Activated T-cell treated with anti-CD3 and anti-CD28 coated beads for 1 hour (primary cell): Measurements from ENCODE around the gene PPDPF.
"Not testable (repeated sequence)": the region's sequence is repeated elsewhere in the genome, so short reads cannot be mapped to it uniquely, and the experiment has no call there.

ENCODE experiments used
- DNase-seq: peaks from one replicate; pipeline ENCODE4 v3.0.0-alpha.2; 2020; ENCODE audit warnings: low read depth

The PPDPF gene, protein sequence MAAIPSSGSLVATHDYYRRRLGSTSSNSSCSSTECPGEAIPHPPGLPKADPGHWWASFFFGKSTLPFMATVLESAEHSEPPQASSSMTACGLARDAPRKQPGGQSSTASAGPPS

DNA sequence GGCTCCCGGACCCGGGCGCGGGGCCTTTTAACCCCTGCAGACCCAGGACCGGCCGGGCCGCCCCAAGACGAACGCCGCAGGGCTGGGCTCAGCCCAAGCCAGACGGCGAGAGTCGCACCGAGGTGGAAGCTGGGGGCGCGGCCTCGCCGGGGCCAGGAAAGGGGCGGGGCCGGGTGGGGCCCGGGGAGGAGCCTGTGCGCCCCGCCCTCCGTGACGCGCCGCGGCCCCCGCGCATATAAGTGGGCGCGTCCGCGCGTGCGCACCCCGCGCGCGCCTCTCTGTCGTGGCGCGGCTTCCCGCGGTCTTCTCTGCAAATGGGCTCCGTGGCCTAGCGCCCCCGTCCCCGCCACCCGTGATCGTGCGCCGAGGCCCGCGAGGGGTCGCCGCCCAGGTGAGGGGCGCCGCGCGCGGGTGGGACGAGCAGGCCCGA is at the start of gene PPDPF:
PPDPF (plus strand) TSS at position 262 of the 430 bp plus-strand sequence. CDS start 544 bp downstream, outside the sequence.
- peak; percentile 83 for DNase-seq

DNA sequence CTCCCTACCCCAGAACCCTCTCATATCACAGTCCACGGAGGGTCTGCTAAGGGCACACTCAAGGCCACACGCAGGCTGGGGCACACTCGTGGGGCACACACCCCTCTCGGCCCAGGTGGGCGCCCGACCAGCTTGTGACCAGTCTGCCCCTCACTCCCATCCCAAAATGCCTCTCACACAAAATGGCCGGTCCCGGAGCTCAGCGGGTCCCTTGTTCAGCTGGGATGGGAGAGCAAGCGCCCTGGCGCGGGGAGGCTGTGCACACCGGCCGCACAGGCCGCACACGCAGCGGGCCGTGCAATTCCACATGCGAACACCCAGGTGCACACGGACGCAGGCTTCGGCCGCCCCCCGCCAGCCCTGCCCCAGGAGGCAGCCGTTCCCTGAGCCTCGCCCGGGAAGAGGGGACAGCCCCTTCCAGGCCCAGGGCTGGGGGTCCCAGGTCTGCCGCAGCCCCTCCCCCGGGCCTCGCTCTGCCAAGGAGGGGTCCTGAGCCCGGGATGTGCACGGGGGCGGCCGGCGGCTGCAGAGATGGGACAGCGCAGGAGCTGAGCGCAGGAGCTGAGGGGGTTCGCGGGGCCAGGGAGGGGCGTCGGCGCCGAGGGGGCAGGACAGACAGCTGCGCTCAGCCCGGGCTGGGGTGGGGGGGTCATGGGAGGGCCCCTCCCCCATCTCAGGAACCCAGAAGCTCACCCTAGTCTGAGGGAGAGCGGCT is 49.4 kb upstream of the PPDPF start:
- DNase-seq, result no peak

DNA sequence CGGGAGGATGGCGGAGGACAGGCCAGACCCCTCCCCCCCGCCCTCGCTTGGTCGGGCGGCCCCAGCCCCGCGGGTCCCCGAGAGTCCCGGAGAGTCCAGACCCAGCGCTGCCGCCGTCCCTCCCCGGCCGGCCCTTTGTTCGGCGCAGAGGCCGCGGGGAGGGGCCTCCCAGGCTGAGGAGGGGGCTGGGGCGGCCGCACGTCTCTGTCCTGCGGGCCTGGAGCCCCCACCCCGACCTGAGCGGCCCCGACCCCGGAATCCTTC is 48.9 kb upstream of the PPDPF start:
- no peak for DNase-seq

DNA sequence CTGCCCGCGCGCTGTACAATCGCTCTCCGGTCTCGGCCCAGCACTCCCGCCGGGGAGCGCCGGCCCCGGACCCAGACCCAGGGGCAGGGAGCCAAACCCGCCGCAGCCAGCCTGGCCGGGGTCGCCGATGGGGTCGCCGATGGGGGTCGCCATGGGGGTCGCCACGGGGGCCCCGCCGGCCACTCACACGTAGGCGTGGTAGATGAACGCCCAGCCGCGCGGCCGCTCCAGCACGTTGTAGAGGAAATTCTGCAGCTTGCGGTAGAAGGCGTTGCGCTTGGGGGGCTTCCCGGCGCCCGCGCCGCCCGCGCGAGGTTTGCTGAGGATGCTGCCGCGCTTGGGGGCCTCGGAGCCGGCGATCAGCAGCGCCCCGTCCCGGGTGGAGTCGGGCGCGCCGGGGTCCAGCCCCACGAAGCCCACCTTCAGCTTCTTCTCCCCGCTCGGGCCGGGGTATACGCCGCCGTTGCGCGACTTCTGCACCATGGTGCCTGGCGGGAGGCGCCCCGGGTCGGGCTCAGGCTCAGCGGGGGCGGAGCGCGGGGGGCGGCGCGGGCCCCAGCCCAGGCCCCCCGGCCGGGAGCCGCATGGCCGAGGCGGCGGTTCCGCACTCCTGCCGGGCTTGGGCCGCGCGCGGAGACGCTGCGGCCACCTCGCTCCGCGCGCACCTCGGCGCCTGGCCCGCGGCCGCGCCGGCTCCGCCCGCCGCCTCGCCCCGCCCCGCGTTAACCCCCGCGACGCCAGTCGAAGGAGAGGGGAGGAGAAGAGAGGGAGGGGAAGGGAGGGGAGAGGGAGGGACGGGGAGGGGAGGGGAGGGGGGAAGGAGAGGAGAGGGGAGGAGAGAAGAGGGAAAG is 48.4 kb upstream of the PPDPF start, which contains the start of gene KCNQ2:
KCNQ2 (minus strand) TSS at position 675 of the 851 bp plus-strand sequence; CDS start at position 483, 192 bp downstream.
- no peak for DNase-seq

DNA sequence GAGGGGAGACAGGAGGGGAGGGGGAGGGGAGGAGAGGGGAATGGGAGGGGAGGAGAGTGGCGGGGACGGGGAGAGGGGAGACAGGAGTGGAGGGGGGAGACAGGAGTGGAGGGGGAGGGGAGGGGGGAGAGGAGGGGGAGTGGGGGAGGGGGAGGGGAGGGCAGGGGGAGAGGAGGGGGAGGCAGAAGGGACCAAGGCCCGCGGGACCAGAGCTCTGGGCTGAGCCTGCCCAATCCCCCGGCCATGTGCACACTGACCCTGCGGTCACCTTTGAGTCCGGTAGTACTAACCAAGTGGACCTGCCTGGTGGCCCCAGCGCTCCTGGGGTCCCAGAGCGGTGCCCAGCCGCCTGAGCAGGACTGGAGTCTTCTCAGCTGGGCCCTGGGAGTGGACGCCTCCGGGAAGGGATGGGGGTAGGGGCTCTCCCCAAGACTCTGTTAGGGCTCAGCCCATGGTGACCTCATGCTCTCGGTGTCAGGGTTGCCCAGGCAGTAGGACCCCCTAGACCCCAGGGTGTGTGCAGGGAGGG is 47.6 kb upstream of the PPDPF start:
- DNase-seq, result no peak

GRCh38 chr20:63473555-63474449 is 46.8 kb upstream of the PPDPF start:
- DNase-seq, result no peak

DNA sequence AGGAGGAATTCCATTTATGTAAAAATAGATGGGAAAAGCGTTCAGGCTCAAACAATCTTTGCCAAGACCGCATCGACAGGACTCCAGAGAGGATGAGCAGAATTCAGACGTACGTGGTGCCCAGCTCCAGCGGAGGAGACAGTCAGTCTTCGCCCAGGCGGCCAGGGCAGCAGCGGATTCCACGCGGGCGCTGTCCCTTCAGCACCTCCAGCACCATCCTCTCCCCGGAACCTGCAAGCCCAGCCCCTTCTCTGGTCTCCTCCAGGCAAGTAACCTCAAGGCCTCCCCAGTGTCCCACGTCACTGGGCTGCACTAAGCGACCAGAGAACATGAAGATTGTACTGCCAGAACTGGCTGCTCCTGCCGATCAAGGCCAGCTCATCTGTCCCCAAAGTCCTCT is 45.4 kb upstream of the PPDPF start:
- DNase-seq, result no peak

DNA sequence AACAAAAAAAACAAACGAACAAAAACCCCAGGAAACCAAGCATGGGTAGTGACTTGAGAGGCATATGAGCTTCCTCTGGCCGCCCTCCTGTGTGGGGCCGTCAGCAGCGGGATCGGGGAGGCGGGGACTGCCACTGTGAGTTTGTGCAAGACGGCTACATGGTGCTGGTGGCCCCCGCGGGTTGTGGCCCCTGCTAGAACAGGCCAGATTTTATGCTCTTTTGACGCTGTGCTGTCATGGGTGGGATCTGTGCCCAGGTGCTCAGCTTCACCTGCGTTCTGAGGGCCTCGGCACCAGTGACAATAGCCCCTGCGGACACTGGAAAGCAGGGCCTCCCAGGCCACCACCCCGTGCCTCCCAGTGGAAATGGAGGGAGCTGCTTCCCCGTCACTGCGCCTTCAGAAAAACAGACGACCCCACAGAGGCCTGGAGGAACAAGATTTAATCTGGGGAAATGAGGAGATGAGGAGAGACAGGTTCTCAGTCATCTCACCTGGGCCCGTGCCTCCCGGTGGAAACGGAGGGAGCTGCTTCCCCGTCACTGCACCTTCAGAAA is 43.4 kb upstream of the PPDPF start:
- DNase-seq, result no peak

DNA sequence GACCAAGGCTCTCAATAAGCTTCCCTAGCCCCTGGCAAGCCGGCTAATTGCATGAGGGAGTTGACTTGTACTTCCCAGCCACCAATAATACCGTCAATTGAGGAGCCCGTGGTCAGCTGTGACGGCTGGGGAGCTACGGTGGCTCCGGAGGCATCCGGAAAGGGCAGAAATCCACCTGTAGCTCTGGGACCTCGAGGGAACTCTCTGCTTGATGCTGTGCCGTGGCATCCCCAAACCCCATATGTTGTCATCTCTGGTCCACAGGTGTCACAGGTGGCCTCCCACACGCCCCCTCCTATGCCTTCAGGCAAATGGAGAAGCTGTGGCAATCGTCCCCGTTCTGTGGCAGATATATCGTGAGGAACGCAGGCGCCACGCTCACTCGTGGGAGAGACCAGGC is 42.6 kb upstream of the PPDPF start:
- DNase-seq, result no peak

DNA sequence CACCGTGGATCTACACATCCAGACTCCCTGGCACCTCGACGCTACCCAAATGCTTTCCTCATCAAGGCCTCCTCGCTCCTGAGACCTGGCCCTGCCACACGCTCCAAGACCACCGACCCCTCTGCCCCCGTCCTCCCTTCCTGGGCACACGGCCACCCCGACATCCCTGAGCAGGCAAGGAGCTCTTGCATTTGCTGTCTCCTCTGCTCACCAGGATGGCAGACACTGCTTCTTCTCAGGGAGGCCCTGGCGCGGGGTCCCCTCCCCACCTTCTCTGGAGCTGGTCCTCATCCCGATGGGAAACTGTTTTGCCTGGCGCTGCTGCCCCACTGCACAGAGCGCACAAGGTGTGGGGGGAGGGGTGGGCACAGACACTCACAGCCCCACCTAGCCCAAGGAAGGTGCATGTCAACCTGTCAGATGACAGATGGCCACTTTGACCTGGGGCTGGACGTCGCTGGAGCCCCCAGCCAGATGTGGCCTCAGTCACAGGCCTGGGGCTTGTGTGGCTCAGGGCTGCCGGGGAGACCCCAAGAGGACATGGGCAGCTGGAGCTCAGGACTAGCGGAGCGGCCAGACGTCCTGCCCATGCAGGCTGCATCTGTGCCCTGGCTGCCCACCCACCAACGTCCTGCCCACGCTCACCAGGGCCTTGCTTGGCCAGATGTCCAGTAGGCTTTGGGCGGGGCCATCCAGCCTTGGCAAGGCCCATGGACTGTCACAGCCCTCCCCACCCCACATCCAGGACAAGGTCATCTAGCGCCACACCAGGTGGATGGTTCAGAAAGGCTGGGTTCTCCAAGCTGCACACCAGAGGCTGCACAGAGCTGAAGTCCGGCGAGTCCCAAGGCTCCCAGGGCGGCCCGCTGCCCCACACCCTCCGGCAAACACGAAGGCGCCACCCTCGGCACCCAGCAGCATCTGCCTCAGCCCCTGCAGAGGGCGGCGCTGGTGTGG is 41.9 kb upstream of the PPDPF start:
- no peak for DNase-seq

DNA sequence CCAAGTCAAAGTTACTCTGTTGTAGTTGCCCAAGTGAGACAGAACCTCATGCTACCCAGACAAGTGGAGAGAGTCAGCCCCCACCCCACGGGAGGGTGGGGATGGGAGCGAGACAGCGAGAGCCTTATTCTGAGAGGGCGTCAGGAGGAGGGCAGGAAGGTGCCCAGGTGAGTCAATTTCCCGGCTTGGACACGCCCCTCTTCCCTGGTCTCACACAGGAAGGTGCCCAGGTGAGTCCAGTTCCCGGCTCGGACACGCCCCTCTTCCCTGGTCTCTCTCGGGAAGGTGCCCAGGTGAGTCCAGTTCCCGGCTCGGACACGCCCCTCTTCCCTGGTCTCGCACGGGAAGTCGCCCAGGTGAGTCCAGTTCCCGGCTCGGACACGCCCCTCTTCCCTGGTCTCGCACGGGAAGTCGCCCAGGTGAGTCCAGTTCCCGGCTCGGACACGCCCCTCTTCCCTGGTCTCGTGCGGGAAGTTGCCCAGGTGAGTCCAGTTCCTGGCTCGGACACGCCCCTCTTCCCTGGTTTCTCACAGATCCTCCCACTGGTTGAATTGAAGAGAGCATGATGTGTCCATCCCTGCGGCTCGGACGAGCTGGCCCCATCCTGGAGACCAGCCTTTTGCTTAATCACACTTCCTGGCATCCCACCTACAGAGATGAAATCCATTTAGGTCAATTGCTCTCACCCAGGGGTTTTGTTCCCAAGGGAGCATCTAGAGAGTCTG is 40.7 kb upstream of the PPDPF start:
- not testable (repeated sequence) for DNase-seq

DNA sequence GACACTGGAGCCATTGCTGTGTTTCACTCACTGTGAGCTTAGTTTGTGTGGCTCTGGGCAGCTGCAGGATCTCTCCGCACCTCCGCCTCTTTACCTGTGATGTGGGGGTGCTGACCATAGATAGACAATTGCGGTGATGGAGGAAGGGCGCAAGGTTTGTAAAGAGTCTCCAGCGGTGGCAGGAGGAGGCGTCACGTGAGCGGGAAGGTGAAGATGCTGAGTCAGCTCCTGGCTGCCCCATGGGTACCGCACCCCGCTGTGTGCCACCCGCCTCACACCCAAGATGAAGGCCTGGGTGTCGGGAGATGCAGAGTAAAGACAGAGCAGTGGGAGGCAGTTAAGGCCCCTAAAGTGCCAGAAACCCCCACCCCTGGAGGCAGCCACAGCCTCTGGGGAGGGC is 39.1 kb upstream of the PPDPF start:
- DNase-seq, result no peak

GRCh38 chr20:63482021-63482587 is 38.5 kb upstream of the PPDPF start:
- DNase-seq, result no peak

DNA sequence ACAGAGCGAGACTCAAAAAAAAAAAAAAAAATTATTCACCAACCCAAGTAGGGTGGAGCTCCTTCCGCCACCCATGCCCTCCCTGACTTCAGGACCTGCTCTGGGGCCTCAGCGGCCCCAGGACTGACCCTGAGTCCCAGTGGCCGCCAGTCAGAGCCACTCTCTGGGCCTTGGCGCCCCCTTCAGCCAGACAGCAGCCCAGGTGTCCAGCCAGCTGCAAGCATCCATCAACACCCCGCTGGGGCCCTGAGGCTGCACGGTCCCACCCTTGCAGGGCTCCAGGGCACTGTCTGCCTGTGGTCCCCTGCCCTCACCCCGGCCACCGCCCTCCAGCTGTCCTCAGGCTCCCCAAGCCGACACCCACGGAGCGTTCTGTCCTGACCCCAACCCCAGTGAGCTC is 36.7 kb upstream of the PPDPF start:
- DNase-seq, result no peak

GRCh38 chr20:63484236-63484635 is 36.3 kb upstream of the PPDPF start:
- DNase-seq, result no peak

GRCh38 chr20:63484651-63485403 is 35.7 kb upstream of the PPDPF start:
- DNase-seq, result no peak

DNA sequence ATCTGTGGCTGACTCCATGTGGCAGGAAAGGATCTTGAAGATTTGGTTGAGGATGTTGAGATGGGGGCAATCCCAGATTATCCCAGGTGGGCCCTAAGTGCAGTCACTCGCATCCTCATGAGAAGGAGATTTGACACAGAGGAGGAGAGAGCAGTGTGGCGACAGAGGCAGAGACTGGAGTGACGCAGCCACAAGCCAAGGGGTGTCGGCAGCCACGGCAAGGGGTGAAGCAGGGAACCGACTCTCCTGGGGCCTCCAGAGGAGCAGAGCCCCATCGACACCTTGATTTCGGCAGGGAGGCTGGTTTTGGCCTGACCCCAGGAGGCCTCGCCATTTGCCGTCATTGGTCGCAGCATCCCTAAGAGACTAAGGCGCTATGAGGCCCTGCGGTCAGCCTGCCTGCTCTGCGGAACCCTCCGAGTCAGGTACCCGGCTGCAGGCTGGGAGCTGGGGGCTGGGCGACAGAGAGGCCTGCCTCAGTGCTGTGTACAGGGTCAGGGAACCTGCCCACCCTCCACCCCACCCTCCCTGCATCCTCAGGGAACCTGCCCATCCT is 34.2 kb upstream of the PPDPF start:
- no peak for DNase-seq

DNA sequence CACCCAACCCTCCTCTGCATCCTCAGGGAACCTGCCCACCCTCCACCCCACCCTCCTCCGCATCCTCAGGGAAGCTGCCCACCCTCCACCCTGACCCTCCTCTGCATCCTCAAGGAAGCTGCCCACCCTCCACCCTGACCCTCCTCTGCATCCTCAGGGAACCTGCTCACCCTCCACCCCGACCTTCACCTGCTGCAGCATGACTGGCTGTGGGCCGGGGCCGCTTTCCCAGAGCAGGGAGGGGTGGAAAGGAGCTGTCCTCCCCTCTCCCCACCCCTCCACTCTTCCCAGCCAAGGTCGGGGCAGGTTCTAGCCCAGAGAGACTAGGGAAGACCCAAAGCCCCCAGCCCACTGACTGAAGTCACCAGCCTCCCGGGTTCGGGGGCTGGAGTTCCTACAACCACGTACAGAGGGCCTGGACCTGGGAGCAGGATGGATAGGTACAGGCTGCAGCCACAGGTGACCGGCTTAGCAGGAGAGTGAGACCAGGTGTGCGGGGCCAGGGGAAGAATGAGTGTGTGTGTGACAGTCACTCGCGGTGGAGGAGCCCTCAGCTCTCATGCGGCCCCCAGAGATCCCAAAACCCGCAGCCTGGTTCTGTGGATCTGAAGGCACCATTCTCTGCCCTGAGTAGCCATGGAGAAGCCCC is 33.3 kb upstream of the PPDPF start:
- no peak for DNase-seq
